ENCODE results near the gene DCDC2B. TPM values are rescaled to one million over a fixed set of nuclear protein-coding genes. Genes with fewer than 3 reads are reported as not detected.
"Not testable (repeated sequence)": the region's sequence is repeated elsewhere in the genome, so short reads cannot be mapped to it uniquely, and the experiment has no call there.

Gene DCDC2B
- total and polyA plus RNA-seq, 2 of the 13 experiments (the other 11 are each of a cell fraction or from before 2014, with no cell fraction given) = not detected

DNA sequence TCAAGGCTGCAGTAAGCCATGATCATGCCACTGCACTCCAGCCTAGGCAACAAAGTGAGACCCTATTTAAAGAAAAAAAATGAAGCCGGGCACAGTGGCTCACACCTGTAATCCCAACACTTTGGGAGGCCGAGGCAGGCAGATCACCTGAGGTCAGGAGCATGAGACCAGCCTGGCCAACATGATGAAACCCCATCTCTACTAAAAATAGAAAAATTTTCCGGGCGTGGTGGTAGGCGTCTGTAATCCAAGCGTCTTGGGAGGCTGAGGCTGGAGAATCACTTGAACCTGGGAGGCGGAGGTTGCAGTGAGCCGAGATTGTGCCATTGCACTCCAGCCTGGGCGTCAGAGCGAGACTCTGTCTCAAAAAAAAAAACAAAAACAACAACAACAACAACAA is 43.3 kb upstream of the DCDC2B start:
- BruUV-seq (replicated peaks); H3K27ac ChIP-seq (ENCODE audit: extremely low read length, insufficient read depth, low read length); H3K27me3 ChIP-seq (ENCODE audit: control insufficient read depth in 1 of 2, insufficient read depth in 2 of 2, low read length in 2 of 2); H3K79me2 ChIP-seq (ENCODE audit: insufficient read depth, low read length); CTCF ChIA-PET (ENCODE audit: low intra/inter-chr PET ratio, low total read pairs); H2AFZ ChIP-seq (ENCODE audit: low read length); H3K4me3 ChIP-seq (replicated peaks in 1 of 3; ENCODE audit: insufficient read depth in 1 of 3, low read depth in 2 of 3, low read length in 3 of 3); FAIRE-seq; in situ Hi-C loops (cut with HindIII; ENCODE audit: extremely low pct_ligation_motif_present, low pct_unique_long_range_greater_than_20kb); H3K4me2 ChIP-seq (ENCODE audit: low read depth, low read length); ATAC-seq; H3K4me1 ChIP-seq (ENCODE audit: insufficient read depth, low read length); intact Hi-C loops (cut with micrococcal nuclease; ENCODE audit: unreplicated experiment); DNase-seq (ENCODE audit: low spot score); H4K20me1 ChIP-seq (ENCODE audit: insufficient read depth, low read length); POLR2A ChIA-PET; H3K9ac ChIP-seq (ENCODE audit: insufficient read depth, low read depth, low read length); H3K9me3 ChIP-seq (ENCODE audit: low read length): not testable (repeated sequence)
- H3K36me3 ChIP-seq (replicated peaks in 1 of 2; ENCODE audit: control insufficient read depth in 1 of 2, insufficient read depth in 2 of 2, low read length in 2 of 2) = peaks cover 27 to 71% of the 10 kb centered on the region in 2 experiments
- WGBS (ENCODE audit: low lambda C conversion rate) = over 99% methylated on average over 10 of the region's 10 CpGs

DNA sequence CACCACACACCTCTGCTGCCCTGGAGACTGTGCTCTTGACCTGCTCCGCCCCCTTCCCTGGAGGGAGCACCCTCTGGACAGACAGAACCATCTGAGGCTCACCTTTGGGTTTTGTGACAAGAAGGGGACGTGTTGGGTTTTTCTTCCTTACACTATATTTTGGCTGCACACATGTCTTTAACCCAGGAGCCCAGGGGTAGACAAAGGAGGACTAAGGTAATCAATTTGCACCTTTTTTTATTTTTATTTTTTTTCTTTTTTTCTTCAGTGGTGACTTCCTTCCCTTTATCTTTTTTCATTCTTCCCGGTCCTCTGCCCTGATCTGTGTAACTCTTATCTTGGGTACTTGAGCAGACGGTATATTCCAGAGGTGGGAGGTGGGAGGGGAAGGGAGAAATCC is 37.9 kb upstream of the DCDC2B start:
- DNase-seq (ENCODE audit: low spot score) = no peak
- H3K27ac ChIP-seq (ENCODE audit: extremely low read length, insufficient read depth, low read length) = no peak overlapping the region
- ATAC-seq = no peak
- H3K79me2 ChIP-seq (ENCODE audit: insufficient read depth, low read length) = no peaks in the 10 kb centered on the region
- intact Hi-C loops (cut with micrococcal nuclease; ENCODE audit: unreplicated experiment) (no loop called here), in situ Hi-C loops (cut with HindIII; ENCODE audit: extremely low pct_ligation_motif_present, low pct_unique_long_range_greater_than_20kb) (no loop called here)
- H2AFZ ChIP-seq (ENCODE audit: low read length) = no peak overlapping the region
- H3K9me3 ChIP-seq (ENCODE audit: low read length) = no peaks in the 10 kb centered on the region
- no peak overlapping the region for H3K4me3 ChIP-seq (replicated peaks in 1 of 3; ENCODE audit: insufficient read depth in 1 of 3, low read depth in 2 of 3, low read length in 3 of 3)
- no peaks in the 10 kb centered on the region for H3K4me1 ChIP-seq (ENCODE audit: insufficient read depth, low read length)
- H3K9ac ChIP-seq (ENCODE audit: insufficient read depth, low read depth, low read length) = no peak overlapping the region
- FAIRE-seq = no peak
- H4K20me1 ChIP-seq (ENCODE audit: insufficient read depth, low read length) = no peaks in the 10 kb centered on the region
- H3K36me3 ChIP-seq (replicated peaks in 1 of 2; ENCODE audit: control insufficient read depth in 1 of 2, insufficient read depth in 2 of 2, low read length in 2 of 2) = peaks cover 27 to 61% of the 10 kb centered on the region in 2 experiments
- no peaks in the 10 kb centered on the region for H3K27me3 ChIP-seq (ENCODE audit: control insufficient read depth in 1 of 2, insufficient read depth in 2 of 2, low read length in 2 of 2)
- BruUV-seq (replicated peaks) = no TSS peak
- ChIA-PET CTCF (ENCODE audit: low intra/inter-chr PET ratio, low total read pairs) (no interaction called here), POLR2A (no interaction called here)
- H3K4me2 ChIP-seq (ENCODE audit: low read depth, low read length) = no peak overlapping the region
- 94% methylated on average over 4 of the region's 4 CpGs for WGBS (ENCODE audit: low lambda C conversion rate)
- TF ChIP-seq, protein P1, sequence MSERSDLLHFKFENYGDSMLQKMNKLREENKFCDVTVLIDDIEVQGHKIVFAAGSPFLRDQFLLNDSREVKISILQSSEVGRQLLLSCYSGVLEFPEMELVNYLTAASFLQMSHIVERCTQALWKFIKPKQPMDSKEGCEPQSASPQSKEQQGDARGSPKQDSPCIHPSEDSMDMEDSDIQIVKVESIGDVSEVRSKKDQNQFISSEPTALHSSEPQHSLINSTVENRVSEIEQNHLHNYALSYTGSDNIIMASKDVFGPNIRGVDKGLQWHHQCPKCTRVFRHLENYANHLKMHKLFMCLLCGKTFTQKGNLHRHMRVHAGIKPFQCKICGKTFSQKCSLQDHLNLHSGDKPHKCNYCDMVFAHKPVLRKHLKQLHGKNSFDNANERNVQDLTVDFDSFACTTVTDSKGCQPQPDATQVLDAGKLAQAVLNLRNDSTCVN (CRISPR knock-in tag; IDR thresholded peaks at IDR 0.05; ENCODE audit: borderline replicate concordance) = no peak
- no peak for TF ChIP-seq CBFB (CRISPR knock-in tag; IDR thresholded peaks at IDR 0.05)
- TF ChIP-seq ZBTB3 (CRISPR knock-in tag; IDR thresholded peaks at IDR 0.05; ENCODE audit: borderline replicate concordance, low read depth) = no peak
- TF ChIP-seq, protein P2, sequence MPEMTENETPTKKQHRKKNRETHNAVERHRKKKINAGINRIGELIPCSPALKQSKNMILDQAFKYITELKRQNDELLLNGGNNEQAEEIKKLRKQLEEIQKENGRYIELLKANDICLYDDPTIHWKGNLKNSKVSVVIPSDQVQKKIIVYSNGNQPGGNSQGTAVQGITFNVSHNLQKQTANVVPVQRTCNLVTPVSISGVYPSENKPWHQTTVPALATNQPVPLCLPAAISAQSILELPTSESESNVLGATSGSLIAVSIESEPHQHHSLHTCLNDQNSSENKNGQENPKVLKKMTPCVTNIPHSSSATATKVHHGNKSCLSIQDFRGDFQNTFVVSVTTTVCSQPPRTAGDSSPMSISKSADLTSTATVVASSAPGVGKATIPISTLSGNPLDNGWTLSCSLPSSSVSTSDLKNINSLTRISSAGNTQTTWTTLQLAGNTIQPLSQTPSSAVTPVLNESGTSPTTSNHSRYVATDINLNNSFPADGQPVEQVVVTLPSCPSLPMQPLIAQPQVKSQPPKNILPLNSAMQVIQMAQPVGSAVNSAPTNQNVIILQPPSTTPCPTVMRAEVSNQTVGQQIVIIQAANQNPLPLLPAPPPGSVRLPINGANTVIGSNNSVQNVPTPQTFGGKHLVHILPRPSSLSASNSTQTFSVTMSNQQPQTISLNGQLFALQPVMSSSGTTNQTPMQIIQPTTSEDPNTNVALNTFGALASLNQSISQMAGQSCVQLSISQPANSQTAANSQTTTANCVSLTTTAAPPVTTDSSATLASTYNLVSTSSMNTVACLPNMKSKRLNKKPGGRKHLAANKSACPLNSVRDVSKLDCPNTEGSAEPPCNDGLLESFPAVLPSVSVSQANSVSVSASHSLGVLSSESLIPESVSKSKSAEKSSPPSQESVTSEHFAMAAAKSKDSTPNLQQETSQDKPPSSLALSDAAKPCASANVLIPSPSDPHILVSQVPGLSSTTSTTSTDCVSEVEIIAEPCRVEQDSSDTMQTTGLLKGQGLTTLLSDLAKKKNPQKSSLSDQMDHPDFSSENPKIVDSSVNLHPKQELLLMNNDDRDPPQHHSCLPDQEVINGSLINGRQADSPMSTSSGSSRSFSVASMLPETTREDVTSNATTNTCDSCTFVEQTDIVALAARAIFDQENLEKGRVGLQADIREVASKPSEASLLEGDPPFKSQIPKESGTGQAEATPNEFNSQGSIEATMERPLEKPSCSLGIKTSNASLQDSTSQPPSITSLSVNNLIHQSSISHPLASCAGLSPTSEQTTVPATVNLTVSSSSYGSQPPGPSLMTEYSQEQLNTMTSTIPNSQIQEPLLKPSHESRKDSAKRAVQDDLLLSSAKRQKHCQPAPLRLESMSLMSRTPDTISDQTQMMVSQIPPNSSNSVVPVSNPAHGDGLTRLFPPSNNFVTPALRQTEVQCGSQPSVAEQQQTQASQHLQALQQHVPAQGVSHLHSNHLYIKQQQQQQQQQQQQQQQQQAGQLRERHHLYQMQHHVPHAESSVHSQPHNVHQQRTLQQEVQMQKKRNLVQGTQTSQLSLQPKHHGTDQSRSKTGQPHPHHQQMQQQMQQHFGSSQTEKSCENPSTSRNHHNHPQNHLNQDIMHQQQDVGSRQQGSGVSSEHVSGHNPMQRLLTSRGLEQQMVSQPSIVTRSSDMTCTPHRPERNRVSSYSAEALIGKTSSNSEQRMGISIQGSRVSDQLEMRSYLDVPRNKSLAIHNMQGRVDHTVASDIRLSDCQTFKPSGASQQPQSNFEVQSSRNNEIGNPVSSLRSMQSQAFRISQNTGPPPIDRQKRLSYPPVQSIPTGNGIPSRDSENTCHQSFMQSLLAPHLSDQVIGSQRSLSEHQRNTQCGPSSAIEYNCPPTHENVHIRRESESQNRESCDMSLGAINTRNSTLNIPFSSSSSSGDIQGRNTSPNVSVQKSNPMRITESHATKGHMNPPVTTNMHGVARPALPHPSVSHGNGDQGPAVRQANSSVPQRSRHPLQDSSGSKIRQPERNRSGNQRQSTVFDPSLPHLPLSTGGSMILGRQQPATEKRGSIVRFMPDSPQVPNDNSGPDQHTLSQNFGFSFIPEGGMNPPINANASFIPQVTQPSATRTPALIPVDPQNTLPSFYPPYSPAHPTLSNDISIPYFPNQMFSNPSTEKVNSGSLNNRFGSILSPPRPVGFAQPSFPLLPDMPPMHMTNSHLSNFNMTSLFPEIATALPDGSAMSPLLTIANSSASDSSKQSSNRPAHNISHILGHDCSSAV (CRISPR knock-in tag; IDR thresholded peaks at IDR 0.05; ENCODE audit: borderline replicate concordance) = no peak
- TF ChIP-seq, protein P3, sequence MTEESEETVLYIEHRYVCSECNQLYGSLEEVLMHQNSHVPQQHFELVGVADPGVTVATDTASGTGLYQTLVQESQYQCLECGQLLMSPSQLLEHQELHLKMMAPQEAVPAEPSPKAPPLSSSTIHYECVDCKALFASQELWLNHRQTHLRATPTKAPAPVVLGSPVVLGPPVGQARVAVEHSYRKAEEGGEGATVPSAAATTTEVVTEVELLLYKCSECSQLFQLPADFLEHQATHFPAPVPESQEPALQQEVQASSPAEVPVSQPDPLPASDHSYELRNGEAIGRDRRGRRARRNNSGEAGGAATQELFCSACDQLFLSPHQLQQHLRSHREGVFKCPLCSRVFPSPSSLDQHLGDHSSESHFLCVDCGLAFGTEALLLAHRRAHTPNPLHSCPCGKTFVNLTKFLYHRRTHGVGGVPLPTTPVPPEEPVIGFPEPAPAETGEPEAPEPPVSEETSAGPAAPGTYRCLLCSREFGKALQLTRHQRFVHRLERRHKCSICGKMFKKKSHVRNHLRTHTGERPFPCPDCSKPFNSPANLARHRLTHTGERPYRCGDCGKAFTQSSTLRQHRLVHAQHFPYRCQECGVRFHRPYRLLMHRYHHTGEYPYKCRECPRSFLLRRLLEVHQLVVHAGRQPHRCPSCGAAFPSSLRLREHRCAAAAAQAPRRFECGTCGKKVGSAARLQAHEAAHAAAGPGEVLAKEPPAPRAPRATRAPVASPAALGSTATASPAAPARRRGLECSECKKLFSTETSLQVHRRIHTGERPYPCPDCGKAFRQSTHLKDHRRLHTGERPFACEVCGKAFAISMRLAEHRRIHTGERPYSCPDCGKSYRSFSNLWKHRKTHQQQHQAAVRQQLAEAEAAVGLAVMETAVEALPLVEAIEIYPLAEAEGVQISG (CRISPR knock-in tag; IDR thresholded peaks at IDR 0.05) = no peak
- TF ChIP-seq TOE1 (CRISPR knock-in tag; IDR thresholded peaks at IDR 0.05) = no peak
